Tibial artery (tissue), 4 donors: Measurements from ENCODE around the gene RAB3A.

Experiments
- DNase-seq, 2 donors: peaks; one replicate each; pipeline ENCODE4 v3.0.0-alpha.2; 2019
- H3K27ac ChIP-seq, 2 donors: fragments of 200-600 bp; sonication (generic) in 1 of 2; 1 replicate in 1 of 2; 2 replicates in 1 of 2; pipeline ENCODE4 v1.5.1; 2018 to 2019; ENCODE audit warnings: mild to moderate bottlenecking in 1 of 2
- H3K27me3 ChIP-seq, 2 donors: fragments of 200-600 bp; sonication (generic) in 1 of 2; one replicate each; pipeline versions ENCODE4 v1.5.1 to v1.6.0; 2016 to 2019
- H3K36me3 ChIP-seq, 3 donors: fragments of 200-600 bp; sonication (generic) in 2 of 3; one replicate each; pipeline ENCODE4 v1.5.1; 2016 to 2019; ENCODE audit warnings: mild to moderate bottlenecking in 2 of 3
- H3K4me1 ChIP-seq, 4 donors: fragments of 200-600 bp; sonication (generic) in 2 of 4; 1 replicate in 3 of 4; 2 replicates in 1 of 4; pipeline ENCODE4 v1.5.1; 2016 to 2019
- H3K4me3 ChIP-seq, 2 donors: fragments of 200-600 bp; sonication (generic) in 1 of 2; 1 replicate in 1 of 2; 2 replicates in 1 of 2; pipeline ENCODE4 v1.5.1; 2018 to 2019; ENCODE audit warnings: mild to moderate bottlenecking in 2 of 2
- H3K9me3 ChIP-seq, 3 donors: fragments of 200-600 bp; sonication (generic) in 1 of 3; one replicate each; pipeline ENCODE4 v1.5.1; 2016 to 2019
- intact Hi-C: fragments of 100-400 bp; cut with DNase I; formaldehyde crosslinking; loops from one replicate; pipeline ENCODE4 v1.15.0; 2023; ENCODE audit warnings: low total_unique reads
- TF ChIP-seq, protein P1 (sequence below), 2 experiments: fragments of 200-600 bp in 1 of 2; fragments of 450-650 bp in 1 of 2; IDR thresholded peaks; one replicate each; pipeline ENCODE4 v1.5.1; 2017 to 2019; ENCODE audit warnings: antibody characterized with exemption in 2 of 2, mild to moderate bottlenecking in 1 of 2, moderate library complexity in 1 of 2

The RAB3A gene

DNA sequence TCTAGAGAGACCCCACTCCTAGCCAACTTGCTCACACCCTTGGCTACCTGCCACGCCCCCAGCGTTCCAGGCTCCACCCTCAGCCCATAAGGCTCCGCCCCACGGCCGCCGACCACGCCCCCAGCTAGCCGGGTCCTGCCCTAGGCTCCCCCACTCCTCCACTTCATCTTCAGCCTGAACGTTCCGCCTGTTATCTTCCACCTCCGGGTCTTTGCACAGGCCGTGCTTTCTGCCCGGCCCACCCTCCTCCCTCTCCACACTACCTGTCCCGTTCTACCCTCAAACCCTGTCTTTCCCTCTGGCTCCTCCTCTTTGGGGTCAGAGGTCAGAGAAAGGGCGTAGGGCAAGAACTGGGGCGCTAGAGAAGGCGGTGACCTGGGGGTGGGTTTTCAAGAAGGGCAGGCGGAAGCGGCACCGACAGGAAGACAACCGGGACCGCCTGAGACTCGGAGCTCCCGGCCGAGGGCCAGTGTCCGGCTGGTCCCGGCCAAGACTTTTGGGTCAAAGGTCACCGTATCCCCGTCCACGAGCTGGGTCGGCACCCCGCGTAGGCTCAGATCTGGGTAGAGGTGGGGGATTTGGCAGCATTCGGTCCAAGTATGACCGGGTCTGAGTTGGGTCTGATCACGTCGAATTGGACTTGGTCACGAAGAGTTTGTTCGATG is 20.1 kb upstream of the RAB3A start:
- Histone ChIP-seq H3K27me3 (peaks cover 0 to 68% of the 10 kb centered on the region in 2 donors), H3K27ac (peak overlapping the region in 1 of 2 donors; percentile 42), H3K9me3 (no peaks in the 10 kb centered on the region), H3K4me3 (peak overlapping the region; percentile 40 to 43), H3K4me1 (peaks cover 0 to 39% (median 31%) of the 10 kb centered on the region in 4 donors), H3K36me3 (no peaks in the 10 kb centered on the region)
- TF ChIP-seq, protein P1, sequence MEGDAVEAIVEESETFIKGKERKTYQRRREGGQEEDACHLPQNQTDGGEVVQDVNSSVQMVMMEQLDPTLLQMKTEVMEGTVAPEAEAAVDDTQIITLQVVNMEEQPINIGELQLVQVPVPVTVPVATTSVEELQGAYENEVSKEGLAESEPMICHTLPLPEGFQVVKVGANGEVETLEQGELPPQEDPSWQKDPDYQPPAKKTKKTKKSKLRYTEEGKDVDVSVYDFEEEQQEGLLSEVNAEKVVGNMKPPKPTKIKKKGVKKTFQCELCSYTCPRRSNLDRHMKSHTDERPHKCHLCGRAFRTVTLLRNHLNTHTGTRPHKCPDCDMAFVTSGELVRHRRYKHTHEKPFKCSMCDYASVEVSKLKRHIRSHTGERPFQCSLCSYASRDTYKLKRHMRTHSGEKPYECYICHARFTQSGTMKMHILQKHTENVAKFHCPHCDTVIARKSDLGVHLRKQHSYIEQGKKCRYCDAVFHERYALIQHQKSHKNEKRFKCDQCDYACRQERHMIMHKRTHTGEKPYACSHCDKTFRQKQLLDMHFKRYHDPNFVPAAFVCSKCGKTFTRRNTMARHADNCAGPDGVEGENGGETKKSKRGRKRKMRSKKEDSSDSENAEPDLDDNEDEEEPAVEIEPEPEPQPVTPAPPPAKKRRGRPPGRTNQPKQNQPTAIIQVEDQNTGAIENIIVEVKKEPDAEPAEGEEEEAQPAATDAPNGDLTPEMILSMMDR (IDR thresholded peaks at IDR 0.05) = no peak
- intact Hi-C loops = no loop called here
- peak in 1 of 2 donors; percentile 25 for DNase-seq

DNA sequence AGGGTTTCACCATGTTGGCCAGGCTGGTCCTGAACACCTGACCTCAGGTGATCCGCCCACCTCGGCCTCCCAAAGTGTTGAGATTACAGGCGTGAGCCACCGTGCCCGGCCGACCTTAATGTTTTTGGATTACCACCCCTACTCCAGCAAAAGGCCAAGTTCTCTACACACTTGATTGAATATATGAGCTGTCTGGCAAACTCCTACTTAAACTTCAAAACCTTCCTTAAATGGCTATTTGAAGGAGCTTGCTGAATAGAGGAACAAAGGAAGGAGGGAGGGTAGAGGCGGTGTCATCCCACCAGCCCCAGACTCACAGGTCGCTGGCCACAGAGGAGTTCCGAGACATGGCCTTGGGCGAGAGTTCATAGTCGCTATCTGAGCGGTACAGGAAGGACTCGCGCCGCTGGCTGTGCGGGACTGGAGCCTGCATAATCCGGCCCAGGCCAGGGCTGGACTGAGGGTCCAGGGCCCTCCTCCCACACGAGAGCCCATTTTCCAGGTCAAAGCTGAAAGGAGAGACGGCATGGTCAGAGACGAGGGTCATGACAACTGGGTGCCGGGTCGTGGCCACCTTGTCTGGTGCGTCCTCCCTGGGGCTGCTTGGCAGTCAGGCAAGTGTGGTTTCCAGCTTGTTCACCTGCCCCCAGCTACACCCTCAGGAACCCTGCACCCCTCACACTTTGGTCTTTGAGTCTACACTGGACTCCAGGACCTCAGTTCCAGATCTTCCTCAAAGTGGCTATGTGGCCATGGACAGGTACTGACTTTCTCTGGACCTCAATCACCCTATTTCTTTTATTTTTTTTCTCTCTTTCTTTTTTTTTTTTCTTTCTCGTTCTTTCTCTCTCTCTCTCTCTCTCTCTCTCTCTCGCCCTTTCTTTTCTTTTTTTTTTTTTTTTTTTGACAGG is 18.2 kb upstream of the RAB3A start:
- Histone ChIP-seq H3K4me3 (no peak overlapping the region), H3K4me1 (peaks cover 0 to 26% (median 24%) of the 10 kb centered on the region in 4 donors), H3K36me3 (no peaks in the 10 kb centered on the region), H3K9me3 (no peaks in the 10 kb centered on the region), H3K27ac (no peak overlapping the region), H3K27me3 (peaks cover 0 to 52% of the 10 kb centered on the region in 2 donors)
- TF ChIP-seq, protein P1 (IDR thresholded peaks at IDR 0.05) = no peak
- no peak for DNase-seq
- intact Hi-C loops = no loop called here

DNA sequence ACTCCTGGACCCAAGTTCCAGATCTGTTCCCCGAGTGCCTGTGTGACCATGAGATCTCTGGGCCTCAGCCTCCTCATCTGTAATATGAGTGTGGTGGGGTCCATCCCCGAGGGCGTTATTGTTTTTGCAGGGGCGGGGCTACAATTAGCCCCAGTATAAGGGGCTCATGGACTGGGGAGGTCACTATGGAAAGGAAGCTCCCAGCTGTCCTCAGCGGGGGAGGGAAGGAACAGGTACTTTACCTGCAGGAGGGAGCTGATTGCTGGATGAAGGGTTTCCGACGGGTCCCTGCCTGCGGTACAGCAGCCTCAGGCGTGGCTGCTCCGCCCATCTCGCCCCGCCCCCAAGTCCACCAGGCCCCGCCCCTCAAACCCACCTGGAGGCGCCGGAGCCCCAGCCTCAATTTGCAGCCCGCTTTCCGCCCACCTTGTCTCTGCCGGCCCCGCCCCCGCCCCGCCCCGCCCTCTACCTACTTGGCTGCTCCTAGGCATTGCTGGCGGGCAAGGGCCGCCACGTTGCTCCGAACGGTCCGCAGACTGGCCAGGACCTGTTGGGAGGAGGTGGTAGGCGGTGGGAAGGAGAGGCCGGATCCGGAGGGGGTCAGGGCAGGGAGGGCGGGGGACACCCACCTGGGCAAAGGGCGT is 16.9 kb upstream of the RAB3A start:
- TF ChIP-seq, protein P1 (IDR thresholded peaks at IDR 0.05) = no peak
- Histone ChIP-seq H3K9me3 (no peaks in the 10 kb centered on the region), H3K27me3 (peaks cover 0 to 39% of the 10 kb centered on the region in 2 donors), H3K4me3 (no peak overlapping the region), H3K36me3 (no peaks in the 10 kb centered on the region), H3K27ac (no peak overlapping the region), H3K4me1 (peaks cover 0 to 18% (median 17%) of the 10 kb centered on the region in 4 donors)
- intact Hi-C loops = no loop called here
- no peak for DNase-seq

DNA sequence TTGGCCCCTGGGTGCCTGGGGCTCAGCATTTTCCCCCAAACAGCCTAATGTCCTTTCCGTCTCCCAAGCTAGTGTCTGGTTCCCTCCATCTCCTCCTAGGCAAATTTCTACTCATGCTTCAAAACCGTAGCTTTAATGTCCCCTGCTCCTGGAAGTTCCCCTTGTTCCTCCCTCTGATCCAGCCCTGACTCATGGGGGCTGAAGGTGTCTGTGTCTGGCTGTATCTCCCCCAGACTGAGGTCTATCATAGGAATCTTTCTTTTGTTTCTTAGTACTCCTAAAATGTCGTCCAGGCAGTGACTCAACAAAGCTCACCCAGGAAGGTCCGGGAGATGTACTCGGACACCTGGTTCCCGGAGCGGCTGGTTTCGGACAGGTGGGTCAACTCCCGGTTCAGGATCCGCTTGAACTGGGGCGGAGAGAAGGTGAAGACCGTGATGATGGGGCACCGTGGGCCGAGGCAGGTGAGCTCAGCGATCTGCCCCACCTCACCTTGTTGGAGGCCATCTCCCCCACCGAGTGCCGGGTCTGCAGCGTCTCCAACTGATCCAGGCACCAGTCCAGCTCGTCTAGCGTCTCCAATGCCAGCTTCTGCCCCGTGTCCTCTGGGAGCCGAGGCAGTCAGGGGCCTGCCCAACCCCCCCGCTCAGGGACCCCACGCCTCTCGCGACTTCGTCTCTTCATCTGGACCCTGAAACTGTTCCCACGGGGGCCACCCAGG is 16.2 kb upstream of the RAB3A start:
- Histone ChIP-seq H3K4me3 (no peak overlapping the region), H3K27me3 (peaks cover 0 to 32% of the 10 kb centered on the region in 2 donors), H3K36me3 (no peaks in the 10 kb centered on the region), H3K27ac (no peak overlapping the region), H3K9me3 (no peaks in the 10 kb centered on the region), H3K4me1 (peaks cover 0 to 12% (median 10%) of the 10 kb centered on the region in 4 donors)
- no peak for DNase-seq
- intact Hi-C loops = no loop called here
- TF ChIP-seq, protein P1 (IDR thresholded peaks at IDR 0.05) = no peak

DNA sequence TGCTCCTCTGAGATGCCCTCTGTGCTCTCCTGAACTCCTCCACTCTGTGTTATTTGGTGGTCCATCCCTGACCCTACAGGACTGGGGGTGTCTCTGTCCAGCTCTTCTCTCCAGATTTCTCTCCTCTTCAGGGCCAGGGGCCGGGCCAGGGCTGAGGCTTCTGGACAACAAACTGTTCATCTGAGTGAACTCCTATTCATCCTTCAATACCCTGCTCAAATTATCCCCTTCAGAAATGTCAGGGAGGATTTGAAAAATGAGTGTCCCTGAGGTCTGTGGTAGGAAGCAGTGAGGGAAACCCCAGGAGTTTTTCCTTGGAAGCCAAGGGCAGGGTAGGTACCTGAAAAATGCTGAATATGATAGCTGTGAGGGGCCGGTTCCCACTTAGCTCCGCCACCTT is 14.8 kb upstream of the RAB3A start:
- H3K27me3 ChIP-seq = peaks cover 0 to 22% of the 10 kb centered on the region in 2 donors
- TF ChIP-seq, protein P1 (IDR thresholded peaks at IDR 0.05) = no peak
- intact Hi-C loops = no loop called here

More for the DNA sequence above, 14.8 kb upstream of the RAB3A start:
- Histone ChIP-seq H3K36me3 (no peaks in the 10 kb centered on the region), H3K4me3 (no peak overlapping the region), H3K27ac (no peak overlapping the region), H3K9me3 (no peaks in the 10 kb centered on the region), H3K4me1 (no peaks in the 10 kb centered on the region)
- DNase-seq = no peak
